ENCODE measurements around the gene RUFY3.

The RUFY3 gene

DNA sequence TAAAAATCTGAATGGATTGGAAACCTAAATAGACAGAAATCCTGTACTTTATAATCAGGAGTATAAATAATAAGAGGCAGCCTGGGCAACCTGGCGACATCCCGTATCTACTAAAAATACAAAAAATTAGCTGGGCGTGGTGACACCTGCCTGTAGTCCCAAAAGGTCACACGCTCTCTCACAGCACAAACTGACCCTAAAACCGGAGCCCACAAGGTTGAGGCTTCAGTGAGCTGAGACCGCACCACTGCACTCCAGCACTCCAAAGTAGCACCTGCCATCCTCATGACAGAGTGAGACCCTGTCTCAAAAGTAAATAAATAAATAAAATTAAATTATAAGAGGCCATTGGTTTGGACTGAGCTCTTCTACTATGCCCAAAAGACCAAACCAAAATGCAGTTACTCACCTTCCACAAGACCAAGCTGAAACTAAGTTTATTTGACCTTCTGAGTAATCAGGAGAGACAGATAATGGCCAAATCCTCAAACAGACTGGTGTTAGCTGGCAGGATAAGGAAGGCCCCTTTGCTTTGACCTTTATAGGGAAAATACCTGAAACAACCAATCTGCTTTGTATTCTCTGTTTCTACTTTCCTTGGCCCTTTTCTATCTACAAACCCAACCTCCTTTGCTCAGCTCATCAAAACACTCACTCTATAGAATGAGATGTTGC is 121.1 kb downstream of the RUFY3 start:
- Histone ChIP-seq H3K9me3 (ENCODE audit: control insufficient read depth, insufficient read depth, low read depth, low read length) (no peaks in the 10 kb centered on the region), H3K27ac (ENCODE audit: low read depth, low read length) (no peak overlapping the region), H3K27me3 (ENCODE audit: control insufficient read depth, insufficient read depth, low read length) (no peaks in the 10 kb centered on the region), H3K4me3 (ENCODE audit: low read depth, low read length) (no peak overlapping the region), H3K4me1 (ENCODE audit: control insufficient read depth, insufficient read depth, low read length) (no peaks in the 10 kb centered on the region; the same call in 1 of the 2 replicates), H3K36me3 (ENCODE audit: control insufficient read depth, insufficient read depth, low read length) (no peaks in the 10 kb centered on the region), H3K9ac (ENCODE audit: low read length) (no peak overlapping the region)

DNA sequence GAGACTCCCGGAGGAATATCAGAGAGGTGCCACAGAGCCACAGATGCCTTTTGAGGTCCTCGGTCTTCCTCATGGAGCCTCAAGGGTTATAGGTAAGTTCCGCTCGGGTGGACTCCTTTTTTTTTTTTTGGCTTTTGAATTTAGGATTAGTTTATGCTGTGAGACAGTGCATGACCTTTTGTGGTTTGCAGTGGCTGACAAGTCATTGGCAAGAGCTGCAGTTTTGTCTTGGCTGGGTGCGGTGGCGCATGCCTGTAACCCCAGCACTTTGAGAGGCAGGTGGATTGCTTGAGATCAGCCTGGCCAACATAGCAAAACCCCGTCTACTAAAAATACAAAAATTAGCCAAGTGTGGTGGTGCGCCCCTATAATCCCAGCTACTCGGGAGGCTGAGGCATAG is 122.4 kb downstream of the RUFY3 start:
- Histone ChIP-seq H3K9ac (ENCODE audit: low read length) (no peak overlapping the region), H3K36me3 (ENCODE audit: control insufficient read depth, insufficient read depth, low read length) (no peaks in the 10 kb centered on the region), H3K4me3 (ENCODE audit: low read depth, low read length) (no peak overlapping the region), H3K9me3 (ENCODE audit: control insufficient read depth, insufficient read depth, low read depth, low read length) (no peaks in the 10 kb centered on the region), H3K27me3 (ENCODE audit: control insufficient read depth, insufficient read depth, low read length) (no peaks in the 10 kb centered on the region), H3K27ac (ENCODE audit: low read depth, low read length) (no peak overlapping the region), H3K4me1 (ENCODE audit: control insufficient read depth, insufficient read depth, low read length) (no peaks in the 10 kb centered on the region; the same call in 1 of the 2 replicates)

DNA sequence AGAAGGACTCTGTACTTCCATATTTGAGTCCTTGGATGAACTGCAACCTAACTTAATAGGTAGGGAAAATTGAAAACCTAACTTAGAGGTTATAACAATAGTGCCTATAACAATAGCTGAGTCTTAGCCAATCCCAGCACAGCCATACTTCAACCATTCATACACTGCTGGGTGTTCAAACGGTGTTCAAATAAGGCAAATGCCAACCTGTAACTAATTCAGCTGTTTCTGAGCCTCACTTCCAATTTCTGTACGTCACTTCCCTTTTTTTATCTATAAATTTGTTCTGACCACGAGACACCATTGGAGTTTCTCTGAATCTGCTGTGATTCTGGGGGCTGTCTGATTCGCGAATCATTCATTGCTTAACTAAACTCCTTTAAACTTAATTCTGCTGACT is 127.5 kb downstream of the RUFY3 start:
- H3K4me3 ChIP-seq (ENCODE audit: low read depth, low read length) = no peak overlapping the region

GRCh38 chr4:70855464-70855863 is 133.7 kb downstream of the RUFY3 start:
- Histone ChIP-seq H3K36me3 (ENCODE audit: control insufficient read depth, insufficient read depth, low read length) (no peaks in the 10 kb centered on the region), H3K9ac (ENCODE audit: low read length) (no peak overlapping the region), H3K9me3 (ENCODE audit: control insufficient read depth, insufficient read depth, low read depth, low read length) (no peaks in the 10 kb centered on the region; the same call in 1 of the 2 replicates), H3K4me1 (ENCODE audit: control insufficient read depth, insufficient read depth, low read length) (peaks cover 9% of the 10 kb centered on the region), H3K27ac (ENCODE audit: low read depth, low read length) (no peak overlapping the region), H3K4me3 (ENCODE audit: low read depth, low read length) (no peak overlapping the region), H3K27me3 (ENCODE audit: control insufficient read depth, insufficient read depth, low read length) (no peaks in the 10 kb centered on the region)

More for the DNA sequence above, 127.5 kb downstream of the RUFY3 start:
- no peaks in the 10 kb centered on the region for H3K27me3 ChIP-seq (ENCODE audit: control insufficient read depth, insufficient read depth, low read length)
- H3K4me1 ChIP-seq (ENCODE audit: control insufficient read depth, insufficient read depth, low read length) = no peaks in the 10 kb centered on the region
- H3K9ac ChIP-seq (ENCODE audit: low read length) = no peak overlapping the region
- H3K27ac ChIP-seq (ENCODE audit: low read depth, low read length) = no peak overlapping the region
- no peaks in the 10 kb centered on the region for H3K9me3 ChIP-seq (ENCODE audit: control insufficient read depth, insufficient read depth, low read depth, low read length)
- no peaks in the 10 kb centered on the region for H3K36me3 ChIP-seq (ENCODE audit: control insufficient read depth, insufficient read depth, low read length)

Data from HUES6 (cell line).